ENCODE results near the gene TMEM140.

DNA sequence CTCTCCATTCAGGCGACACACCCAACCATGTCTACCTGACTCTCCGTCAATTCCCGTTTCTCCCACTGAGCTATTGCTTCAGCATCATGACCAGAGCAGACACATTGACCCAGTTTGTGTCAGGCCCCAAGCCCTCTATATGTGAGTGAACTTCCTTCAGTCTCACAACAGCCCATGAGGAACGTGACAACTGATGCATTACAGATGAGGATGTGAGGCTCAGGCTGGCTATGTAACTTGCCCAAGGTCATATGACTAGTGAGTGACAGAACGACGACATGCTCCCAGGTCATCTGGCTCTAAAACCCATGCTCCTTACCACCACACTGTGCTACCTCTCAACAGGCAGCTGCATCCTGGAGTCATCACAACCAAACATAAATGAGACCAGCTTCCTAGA lies 3.7 kb downstream of the TMEM140 start:
- no peak for TF ChIP-seq POLR2A (IDR thresholded peaks at IDR 0.05)
- TF ChIP-seq, protein P1, sequence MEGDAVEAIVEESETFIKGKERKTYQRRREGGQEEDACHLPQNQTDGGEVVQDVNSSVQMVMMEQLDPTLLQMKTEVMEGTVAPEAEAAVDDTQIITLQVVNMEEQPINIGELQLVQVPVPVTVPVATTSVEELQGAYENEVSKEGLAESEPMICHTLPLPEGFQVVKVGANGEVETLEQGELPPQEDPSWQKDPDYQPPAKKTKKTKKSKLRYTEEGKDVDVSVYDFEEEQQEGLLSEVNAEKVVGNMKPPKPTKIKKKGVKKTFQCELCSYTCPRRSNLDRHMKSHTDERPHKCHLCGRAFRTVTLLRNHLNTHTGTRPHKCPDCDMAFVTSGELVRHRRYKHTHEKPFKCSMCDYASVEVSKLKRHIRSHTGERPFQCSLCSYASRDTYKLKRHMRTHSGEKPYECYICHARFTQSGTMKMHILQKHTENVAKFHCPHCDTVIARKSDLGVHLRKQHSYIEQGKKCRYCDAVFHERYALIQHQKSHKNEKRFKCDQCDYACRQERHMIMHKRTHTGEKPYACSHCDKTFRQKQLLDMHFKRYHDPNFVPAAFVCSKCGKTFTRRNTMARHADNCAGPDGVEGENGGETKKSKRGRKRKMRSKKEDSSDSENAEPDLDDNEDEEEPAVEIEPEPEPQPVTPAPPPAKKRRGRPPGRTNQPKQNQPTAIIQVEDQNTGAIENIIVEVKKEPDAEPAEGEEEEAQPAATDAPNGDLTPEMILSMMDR (IDR thresholded peaks at IDR 0.05) = no peak
- no peak for TF ChIP-seq EP300 (IDR thresholded peaks at IDR 0.05; ENCODE audit: low read depth)
- no peak for TF ChIP-seq POLR2AphosphoS5 (IDR thresholded peaks at IDR 0.05)
